CD4-positive, alpha-beta T cell treated with Interleukin-6 for 4 hours (primary cell): ENCODE measurements around the gene CTSA.

ENCODE experiments used
- DNase-seq: peaks from one replicate; pipeline ENCODE4 v3.0.0-alpha.2; 2020; ENCODE audit warnings: mixed read lengths

The CTSA gene

DNA sequence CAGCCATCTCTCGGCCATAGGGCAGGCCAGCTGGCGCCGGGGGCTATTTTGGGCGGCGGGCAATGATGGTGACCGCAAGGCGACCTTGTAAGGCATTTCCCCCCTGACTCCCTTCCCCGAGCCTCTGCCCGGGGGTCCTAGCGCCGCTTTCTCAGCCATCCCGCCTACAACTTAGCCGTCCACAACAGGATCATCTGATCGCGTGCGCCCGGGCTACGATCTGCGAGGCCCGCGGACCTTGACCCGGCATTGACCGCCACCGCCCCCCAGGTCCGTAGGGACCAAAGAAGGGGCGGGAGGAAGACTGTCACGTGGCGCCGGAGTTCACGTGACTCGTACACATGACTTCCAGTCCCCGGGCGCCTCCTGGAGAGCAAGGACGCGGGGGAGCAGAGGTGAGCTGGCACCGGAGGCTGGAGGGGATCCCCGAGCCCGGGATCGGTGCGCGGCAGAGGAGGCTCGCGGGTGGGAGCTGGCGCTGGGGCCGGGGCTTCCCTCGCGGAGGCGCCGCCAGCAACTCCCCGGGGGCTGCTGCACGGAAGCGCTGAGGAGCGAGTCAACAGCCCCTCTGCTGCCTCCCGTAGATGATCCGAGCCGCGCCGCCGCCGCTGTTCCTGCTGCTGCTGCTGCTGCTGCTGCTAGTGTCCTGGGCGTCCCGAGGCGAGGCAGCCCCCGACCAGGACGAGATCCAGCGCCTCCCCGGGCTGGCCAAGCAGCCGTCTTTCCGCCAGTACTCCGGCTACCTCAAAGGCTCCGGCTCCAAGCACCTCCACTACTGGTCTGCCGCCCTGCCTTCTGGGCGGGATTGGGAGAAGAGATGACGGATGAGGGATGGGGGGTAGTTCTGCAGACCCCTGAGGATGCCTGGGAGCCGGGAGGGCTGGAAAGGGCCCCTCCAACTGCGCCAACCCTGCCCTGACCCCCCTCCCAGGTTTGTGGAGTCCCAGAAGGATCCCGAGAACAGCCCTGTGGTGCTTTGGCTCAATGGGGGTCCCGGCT is at the start of gene CTSA, which contains the start of gene NEURL2:
CTSA (plus strand) TSS at position 351 of the 999 bp plus-strand sequence; CDS start at position 585, 234 bp downstream.
NEURL2 (minus strand) TSS at position 224 of the 999 bp plus-strand sequence; CDS start at position 7, 217 bp downstream.
- DNase-seq = peak; percentile 86

DNA sequence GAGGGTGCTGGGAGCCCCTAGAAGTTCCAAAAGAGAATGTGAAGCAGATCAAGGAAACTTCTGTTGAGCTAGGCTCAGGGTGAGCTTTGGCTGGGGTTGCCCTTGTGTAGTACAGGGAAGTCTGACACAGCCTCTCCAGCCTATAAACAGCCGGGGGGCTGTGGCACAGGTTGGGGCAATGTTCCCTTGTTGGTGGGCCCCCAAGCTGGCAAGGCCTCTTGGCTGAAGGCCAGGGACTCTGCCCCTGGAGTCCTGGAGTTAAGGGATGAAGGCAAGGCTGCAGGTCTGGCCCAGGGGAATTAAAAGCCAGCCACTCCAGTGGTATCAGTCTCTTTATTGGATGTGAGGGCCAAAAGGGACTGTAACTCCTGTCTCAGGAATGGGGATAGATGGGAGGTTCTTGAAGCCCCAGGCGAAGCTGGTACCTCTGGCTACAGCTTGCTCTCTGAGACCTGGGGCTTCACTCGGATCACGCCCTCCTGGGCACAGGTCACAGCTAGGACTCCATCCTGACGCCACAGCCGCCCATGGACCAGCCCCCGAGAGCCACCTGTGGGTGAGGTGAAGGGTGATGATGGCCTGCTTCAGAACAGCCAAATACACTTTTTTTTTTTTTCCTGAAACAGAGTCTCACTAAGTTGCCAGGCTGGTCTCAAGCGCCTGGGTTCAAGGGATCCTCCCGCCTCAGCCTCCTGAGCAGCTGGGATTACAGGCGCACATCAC is 49.6 kb upstream of the CTSA start:
- DNase-seq = no peak

DNA sequence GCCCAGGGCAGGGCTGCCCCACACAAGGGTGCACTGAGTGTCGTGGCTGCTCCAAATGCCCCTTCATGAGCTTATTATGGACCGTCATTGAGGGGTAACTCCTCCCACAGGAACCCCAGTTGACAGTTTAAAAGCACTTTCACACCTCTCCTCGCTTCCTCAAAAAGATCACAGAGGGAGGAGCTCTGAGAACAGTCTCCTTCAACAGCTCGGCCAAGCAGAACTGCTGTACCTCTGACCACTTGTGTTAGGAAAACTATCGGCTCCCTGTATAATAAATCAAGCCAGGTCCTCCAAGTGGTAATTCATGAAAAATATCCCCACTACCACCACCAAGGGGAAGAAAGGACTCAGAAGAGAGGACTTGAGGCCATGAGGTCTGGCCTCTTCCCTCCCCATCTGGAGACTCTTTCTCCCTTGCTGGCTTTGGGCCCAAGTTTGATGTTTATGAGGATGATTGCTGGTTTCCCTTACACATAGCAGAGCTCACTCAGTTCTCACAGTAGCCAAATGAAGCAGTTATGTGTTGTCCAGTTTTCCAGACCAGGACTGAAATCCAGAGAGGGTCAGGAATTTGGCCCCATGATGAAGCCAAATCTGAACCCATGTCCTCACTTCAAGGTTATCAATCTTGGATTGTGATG is 48.8 kb upstream of the CTSA start:
- no peak for DNase-seq

DNA sequence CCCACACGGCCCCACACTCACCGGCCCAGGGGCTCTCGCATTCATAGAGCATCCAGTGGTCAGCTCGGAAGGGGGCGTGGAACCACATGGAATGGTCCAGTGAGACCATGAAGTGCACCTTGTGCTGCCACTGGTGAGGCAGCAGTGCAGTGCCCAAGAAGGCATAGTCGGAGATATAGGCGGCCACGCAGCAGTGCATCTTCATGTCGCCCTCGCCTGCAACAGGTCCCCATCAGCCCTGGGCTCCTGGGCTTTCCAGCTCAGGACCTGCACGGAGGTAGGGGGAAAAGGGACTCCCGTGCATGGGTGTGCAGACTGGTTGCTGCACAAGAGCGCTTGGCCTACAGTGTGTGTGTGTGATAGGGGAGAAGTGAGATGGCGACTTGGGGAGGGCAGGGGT is 47.6 kb upstream of the CTSA start:
- no peak for DNase-seq

DNA sequence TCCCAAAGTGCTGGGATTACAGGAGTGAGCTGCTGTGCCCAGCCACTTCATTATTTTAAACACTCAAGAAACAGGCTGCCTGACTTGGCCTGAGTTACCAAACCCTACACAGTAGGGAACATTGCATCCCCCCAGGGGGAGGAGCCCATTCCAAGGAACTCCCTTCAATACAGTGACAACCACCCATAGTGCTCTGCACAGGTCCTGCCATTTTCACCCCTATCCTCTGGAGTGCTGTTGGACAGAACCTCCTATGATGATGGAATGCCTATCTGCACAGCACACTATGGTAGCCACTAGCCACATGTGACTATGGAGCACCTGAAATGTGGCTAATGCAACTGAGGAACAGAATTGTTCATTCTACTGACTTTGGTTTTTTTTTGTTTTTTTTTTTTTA is 45.7 kb upstream of the CTSA start:
- DNase-seq = no peak

DNA sequence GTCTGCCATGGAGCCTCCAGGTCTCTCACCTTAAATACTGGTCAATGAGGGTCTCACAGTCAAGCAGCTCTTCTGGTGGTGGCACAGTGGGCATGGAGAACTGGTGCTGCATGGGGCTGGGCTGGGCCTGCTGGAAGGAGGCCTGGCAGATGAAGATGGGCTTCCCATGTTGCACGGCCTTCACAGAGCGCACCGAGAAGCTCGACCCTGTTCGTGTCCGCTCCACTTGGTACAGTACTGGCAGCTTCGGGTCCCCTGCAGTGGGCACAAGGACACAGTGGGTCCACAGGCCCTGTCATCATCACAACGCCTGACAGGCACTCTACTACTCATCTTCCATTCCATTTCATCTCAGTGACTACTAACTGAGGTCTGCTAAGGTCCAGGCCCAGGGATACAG is 42.7 kb upstream of the CTSA start:
- no peak for DNase-seq

DNA sequence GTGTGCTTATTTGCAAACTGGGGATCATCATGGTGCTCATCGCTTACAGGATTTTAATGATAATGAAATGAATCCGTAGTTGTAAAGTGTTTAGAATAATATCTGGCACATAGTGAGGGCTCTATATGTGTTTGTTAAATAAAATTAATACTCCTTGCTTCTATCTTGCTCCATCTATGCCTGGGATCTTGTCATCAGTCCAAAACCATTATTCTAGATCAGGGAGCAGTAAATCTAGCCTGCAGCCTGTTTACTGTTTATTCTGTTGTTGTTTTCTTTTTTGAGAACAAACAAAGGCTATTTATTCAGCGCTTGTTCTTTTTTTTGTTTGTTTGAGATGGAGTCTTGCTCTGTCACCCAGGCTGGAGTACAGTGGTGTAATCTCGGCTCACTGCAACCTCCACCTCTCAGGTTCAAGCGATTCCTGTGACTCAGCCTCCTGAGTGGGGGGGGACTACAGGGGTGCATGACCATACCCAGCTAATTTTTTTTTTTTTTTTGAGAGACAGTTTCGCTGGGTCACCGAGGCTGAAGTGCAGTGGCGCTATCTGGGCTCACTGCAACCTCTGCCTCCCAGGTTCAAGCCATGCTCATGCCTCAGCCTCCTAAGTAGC is 42.1 kb upstream of the CTSA start:
- no peak for DNase-seq

DNA sequence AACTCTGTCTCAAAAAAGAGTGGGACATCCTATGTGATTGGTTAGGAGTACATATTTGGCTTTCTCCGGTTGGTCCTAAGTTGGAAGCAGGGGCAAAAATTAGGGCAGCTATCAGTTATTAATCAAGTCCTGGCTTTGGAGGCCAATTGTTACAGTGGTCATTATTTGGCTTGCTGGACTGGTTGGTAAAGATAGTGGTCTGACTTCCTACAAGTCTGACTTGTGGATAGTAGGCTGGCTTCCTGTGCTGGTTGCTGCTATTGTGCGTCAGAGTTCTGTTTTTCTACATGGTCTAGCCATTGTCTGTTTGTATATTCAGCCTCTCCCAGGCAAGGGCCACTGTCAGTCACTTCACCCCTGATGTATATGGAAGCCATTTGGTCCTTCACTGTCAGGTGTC is 40.9 kb upstream of the CTSA start:
- no peak for DNase-seq

DNA sequence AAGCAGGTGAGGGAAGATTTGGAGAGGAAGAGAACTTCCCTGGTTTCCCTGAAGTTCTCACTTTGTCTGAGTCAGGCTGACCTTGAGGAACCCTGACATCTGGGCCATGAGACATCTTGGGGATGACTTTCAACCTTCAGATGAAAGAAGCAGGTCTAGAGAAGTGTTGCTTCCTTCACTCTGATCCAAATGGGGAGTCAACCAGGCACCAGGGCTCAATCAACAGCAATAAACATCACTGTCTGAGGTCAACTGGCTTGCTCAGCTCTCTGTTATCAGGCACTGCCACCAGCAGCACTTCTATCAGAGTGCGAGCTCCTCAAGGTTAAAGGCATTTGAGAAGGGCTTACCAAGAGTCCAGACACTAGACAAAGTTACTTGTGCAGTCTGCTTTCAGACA is 40.2 kb upstream of the CTSA start:
- DNase-seq = no peak

DNA sequence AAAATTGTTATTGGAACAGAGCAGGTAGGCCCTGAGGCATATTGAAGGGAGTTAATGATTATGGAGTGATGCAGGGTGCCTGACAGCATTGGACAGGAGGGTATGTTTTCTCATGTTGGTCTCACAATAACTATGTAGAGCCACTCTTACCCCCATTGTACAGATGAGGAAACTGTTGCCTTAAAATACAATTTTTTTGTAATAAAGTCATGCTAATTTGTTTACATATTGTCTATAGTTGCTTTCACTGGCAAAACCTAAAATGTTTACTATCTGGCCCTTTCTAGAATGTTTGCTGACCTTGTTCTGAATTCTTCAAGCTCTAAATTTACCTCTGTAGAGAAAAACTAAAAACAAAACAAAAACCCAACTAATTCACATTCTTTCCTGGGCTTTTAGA is 39.6 kb upstream of the CTSA start:
- no peak for DNase-seq

DNA sequence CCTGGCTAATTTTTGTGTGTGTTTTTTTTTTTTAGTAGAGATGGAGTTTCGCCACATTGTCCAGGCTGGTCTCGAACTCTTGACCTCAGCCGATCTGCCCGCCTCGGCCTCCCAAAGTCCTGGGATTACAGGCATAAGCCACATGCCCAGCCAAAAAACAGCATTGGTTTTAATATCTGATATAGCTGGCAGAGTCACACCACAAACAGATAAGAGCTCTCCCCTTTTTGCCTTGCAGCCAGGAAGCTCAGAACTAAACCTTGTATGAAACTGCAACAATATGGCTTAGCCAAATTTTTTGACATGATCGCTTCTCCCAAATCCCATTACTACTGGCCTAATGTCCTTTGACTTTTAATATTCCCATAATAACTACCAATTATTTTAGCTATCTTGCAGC is 38.8 kb upstream of the CTSA start:
- DNase-seq = no peak

DNA sequence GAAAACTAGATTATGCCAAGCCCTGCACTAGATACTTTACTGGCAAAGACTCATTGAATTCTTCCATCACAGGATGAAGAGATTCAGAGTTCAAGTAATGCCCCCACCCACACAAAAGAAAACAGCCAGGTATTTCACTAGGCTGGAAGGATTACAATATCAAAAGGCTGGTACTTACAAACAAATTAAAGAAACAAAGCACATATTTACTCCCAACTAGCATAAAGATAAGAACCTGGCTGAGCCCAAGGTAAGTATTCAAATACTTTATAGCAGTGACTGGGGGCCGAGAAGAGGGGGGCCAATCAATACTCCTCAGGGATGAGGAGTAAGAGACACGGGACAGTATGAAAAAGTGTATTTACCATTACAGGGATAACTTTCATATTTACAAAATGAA is 37.7 kb upstream of the CTSA start:
- no peak for DNase-seq

DNA sequence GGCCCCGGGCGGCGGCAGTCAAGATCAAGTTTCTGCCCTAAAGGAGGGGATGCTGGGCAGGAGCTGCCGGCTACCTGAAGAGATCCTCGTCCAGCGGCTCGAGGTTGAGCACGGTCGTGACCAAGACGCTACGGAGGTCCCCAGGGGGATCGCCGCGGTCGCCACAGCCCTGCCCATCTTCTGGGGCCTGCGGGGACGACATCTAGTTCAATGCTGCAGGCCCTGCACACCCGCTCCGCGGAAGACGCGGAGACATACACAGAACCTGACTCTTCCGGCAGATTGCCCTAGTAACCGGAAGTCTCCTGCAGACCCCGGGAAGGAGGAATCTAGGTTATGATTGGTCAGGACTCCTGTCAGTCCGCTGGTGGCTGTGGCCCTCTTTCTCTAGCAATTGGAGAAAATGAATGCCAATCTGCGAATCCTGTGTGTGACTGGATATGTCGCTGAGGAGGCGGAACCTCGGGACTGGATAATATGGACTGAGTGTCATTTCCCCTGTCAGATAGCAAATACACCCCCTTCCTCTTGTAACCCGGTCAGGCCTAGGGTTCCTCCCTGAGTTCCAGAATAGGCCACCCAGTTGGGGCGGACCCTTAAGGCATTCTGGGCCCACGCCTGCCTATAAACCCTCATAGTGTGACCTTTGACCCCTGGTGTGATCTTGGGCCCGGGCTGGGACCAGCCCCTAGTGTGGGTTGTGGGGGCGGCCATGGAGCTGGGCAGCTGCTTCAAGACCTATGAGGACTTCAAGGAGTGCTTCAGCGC is 33.8 kb upstream of the CTSA start, which contains the start of the genes ACOT8 and ZSWIM3:
ACOT8 (minus strand) TSS at position 279 of the 768 bp plus-strand sequence; CDS start at position 202, 77 bp downstream.
ZSWIM3 (plus strand) TSS at position 501 of the 768 bp plus-strand sequence; CDS start at position 713, 212 bp downstream.
- peak; percentile 93 for DNase-seq

DNA sequence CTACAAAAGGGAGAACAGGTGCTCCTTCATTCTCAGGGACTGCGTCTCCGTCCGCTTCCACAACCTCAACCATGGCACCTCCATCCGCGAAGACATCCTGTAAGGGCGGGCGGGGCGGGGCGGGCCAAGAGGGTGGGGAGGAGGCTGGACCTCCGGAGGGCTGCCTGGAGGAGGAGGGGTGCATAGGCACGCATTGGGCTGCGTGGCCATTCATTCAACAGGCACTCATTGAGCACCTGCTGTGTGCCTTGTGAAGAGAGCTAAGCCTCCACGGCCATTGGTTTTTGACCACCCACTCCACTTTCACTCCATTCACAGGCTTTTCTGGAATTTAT is 33.3 kb upstream of the CTSA start:
- peak; percentile 54 for DNase-seq

DNA sequence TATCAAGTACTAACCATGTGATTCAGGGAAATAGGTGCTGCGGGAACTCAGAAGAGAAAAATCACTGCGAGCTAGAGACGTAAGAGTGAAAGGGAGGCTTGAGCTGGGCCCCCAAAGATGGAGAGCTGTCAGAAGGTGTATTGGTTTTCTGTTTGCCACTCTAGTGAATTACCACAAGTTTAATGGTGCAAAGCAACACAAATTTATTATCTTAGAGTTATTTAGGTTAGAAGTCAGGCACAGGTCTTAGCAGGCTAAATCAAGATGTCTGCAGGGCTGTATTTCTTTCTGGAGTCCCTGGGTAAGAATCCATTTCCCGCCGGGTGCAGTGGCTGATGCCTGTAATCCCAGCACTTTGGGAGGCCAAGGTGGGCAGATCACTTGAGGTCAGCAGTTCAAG is 31.2 kb upstream of the CTSA start:
- no peak for DNase-seq

DNA sequence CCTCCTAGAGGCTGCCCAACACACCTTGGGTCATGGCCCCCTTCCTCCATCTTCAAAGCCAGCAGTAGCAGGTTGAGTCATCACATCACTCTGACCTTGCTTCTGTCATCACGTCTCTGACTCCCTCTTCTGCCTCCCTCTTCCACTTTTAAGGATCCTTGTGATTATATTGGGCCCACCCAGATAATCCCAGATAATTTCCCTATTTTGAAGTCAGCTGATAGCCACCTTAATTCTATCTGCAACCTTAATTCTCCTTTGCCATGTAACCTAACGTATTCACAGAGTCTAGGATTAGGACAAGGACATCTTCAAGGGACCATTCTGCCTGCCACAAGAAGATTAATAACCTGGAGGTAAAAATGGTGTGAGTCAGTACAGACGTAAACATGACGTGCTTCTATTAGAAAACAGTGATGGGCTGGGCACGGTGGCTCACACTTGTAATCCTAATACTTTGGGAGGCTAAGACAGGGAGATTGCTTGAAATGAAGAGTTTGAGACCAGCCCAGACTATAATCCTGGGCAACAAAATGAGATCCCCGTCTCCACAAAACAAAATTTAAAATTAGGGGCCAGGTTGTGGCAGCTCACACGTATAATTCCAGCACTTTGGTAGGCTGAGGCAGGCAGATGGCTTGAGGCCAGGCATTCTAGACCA is 30.4 kb upstream of the CTSA start:
- DNase-seq = no peak

DNA sequence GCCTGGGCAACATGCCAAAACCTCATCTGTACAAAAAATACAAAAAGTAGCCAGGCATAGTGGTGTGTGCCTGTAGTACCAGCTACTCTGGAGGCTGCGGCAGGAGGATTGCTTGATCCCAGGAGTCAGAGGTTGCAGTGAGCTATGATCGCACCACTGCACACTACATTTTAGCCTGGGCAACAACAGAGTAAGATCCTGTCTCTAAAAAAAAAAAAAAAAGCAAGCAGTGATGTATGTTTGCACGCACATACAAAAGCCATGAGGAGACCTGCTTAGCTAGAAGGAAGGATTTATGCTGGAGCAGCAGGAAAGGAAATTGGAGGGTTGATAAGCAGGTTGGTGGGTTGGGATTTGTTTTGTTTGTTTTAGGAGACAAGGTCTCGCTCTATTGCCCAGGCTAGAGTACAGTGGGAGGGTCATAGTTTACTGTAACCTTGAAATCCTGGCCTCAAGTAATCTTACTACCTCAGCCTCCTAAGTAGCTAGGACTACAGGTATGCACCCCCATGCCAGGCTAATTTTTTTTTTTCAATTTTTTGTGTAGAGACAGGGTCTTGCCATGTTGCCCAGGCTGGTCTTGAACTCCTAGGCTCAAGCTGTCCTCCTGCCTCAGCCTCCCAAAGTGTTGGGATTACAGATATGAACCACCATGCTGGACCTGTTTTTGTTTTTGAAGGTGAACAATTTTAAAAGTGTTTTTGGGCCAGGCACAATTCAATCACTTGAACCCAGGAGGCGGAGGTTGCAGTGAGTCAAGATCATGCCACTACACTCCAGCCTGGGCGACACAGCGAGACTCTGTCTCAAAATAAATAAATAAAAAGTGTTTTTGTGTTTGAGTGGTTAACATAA is 29.7 kb upstream of the CTSA start:
- DNase-seq = no peak

DNA sequence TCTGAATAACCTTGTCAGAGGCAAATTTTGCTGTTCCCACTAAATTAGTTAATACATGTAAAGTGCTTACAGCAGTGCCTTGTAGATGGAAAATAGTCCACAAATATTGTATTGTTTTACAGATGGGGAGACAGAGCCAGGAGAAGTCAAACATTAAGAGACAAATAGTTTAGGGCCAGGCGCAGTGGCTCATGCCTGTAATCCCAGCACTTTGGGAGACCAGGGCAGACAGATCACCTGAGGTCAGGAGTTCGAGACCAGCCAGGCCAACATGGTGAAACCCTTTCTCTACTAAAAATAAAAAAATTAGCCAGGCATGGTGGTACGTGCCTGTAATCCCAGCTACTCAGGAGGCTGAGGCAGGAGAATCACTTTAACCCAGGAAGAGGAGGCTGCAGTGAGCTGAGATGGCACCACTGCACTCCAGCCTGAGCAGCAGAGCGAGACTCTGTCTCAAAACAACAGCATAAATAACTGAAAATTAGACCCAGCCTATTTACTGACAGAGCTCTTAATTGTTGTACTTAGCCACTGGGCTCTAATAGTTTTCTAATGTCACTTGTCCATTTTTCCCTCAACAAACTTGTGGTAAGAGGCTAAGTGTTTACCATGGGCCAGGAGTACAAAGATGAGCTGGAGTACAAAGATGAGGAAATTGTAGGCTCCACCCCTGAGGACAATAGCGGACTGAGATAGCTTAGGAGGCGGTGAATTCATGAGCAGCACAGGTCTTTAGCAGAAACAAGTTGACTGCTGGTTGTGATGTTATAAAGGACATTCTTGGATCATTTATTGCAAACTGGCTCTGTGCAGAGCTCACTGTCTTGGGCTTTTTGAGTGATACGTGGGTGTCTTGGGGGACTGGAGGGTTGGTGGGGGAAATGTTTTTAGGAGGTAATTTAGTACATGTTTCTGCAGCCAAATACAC is 27.3 kb upstream of the CTSA start:
- no peak for DNase-seq

DNA sequence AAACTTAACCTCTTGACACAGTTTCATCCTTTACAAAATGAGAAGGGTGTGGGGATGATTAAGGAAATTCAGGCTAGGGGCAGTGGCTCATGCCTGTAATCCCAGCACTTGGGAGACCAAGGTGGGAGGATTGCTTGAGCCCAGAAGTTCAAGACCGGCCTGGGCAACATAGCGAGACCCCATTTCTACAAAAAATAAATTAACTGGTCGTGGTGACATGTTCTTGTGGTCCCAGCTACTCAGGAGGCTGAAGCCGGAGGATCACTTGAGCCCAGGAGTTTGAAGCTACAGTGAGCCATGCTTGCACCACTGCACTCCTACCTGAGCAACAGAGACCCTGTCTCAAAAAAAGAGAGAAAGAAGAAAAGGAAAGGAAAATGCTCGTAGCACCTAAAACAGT is 24.7 kb upstream of the CTSA start:
- DNase-seq = no peak
